Upper lobe of left lung (tissue), 6 donors: Measurements from ENCODE around the gene NHERF2. TPM values are rescaled to one million over a fixed set of nuclear protein-coding genes. Genes with fewer than 3 reads are reported as not detected.

ENCODE experiments used
- ATAC-seq, 2 donors: fragments of 200-7000 bp; cut with Tn5 transposase; one replicate each; pipeline ENCODE4 v1.9.1; 2022; ENCODE audit warnings: mild to moderate bottlenecking in 2 of 2, moderate library complexity in 2 of 2; ENCODE audit not compliant: low FRiP score in 2 of 2
- DNase-seq, 2 donors: peaks; one replicate each; pipeline ENCODE4 v3.0.0-alpha.2; 2019 to 2020
- H3K27ac ChIP-seq, 4 donors: fragments of 200-600 bp; sonication (generic); one replicate each; pipeline ENCODE4 v1.5.1; 2016 to 2019
- H3K27me3 ChIP-seq, 4 donors: fragments of 200-600 bp; sonication (generic); one replicate each; pipeline ENCODE4 v1.5.1; 2017 to 2019
- H3K36me3 ChIP-seq, 4 donors: fragments of 200-600 bp; sonication (generic); one replicate each; pipeline ENCODE4 v1.5.1; 2016 to 2019
- H3K4me1 ChIP-seq, 4 donors: fragments of 200-600 bp; sonication (generic); one replicate each; pipeline ENCODE4 v1.5.1; 2018 to 2019
- H3K4me3 ChIP-seq, 4 donors: fragments of 200-600 bp; sonication (generic); one replicate each; pipeline ENCODE4 v1.5.1; 2017 to 2019; ENCODE audit warnings: mild to moderate bottlenecking in 2 of 4, moderate library complexity in 1 of 4
- H3K9me3 ChIP-seq, 4 donors: fragments of 200-600 bp; sonication (generic); one replicate each; pipeline ENCODE4 v1.5.1; 2018 to 2019
- CTCF ChIP-seq, 6 experiments: fragments of 450-650 bp in 4 of 6; fragments of 200-600 bp in 2 of 6; sonication (generic) in 2 of 6; IDR thresholded peaks; one replicate each; pipeline ENCODE4 v1.5.1; 2016 to 2019; ENCODE audit warnings: antibody characterized with exemption in 6 of 6
- EP300 ChIP-seq, 4 donors: sonication (generic); formaldehyde crosslinking; IDR thresholded peaks; one replicate each; pipeline ENCODE4 v1.5.1; 2017; ENCODE audit warnings: antibody characterized with exemption in 4 of 4, control low read depth in 2 of 4
- POLR2A ChIP-seq, 4 donors: fragments of 450-650 bp; IDR thresholded peaks; one replicate each; pipeline ENCODE4 v1.5.1; 2016 to 2017; ENCODE audit warnings: antibody characterized with exemption in 4 of 4, mild to moderate bottlenecking in 2 of 4
- POLR2AphosphoS5 ChIP-seq, 2 donors: sonication (generic); formaldehyde crosslinking; IDR thresholded peaks; one replicate each; pipeline ENCODE4 v1.5.1; 2017; ENCODE audit warnings: antibody characterized with exemption in 2 of 2
- WGBS, 2 donors: methylation state at CpG; one replicate each; pipeline ENCODE4 v1.1.5; 2017 to 2018; 5-methylcytosine and 5-hydroxymethylcytosine counted together
- total RNA-seq, 6 donors: library from RNA; depleted of rRNA in 4 of 6; stranded (reverse); fragments of >200 nt in 4 of 6; gene quantifications; one replicate each; pipeline versions ENCODE4 v1.1.0 to v1.2.1, GENCODE V29; 2016 to 2021
- donor health status: DM: no; HTN: no; CAD: no; lungs with moderate emphysema.
- donor health status: DM: no; HTN: yes; CAD: no; lungs with severe emphysema.

Gene NHERF2
- total RNA-seq, 6 donors from 2014 or later = 131 to 604 (median 283) TPM

- no peak for ATAC-seq
- no peaks in the 10 kb centered on the region for H3K27me3 ChIP-seq
- no peak overlapping the region for H3K4me3 ChIP-seq
- peak overlapping the region in 1 of 4 donors; percentile 48 for H3K27ac ChIP-seq
- peaks cover 30 to 68% (median 59%) of the 10 kb centered on the region in 4 donors for H3K36me3 ChIP-seq
- WGBS, 2 donors = 93 to 100% methylated on average over 2 to 26 of the region's 27 CpGs
- H3K9me3 ChIP-seq = no peaks in the 10 kb centered on the region
- peaks cover 0 to 1% (median under 1%) of the 10 kb centered on the region in 4 donors for H3K4me1 ChIP-seq
- no peak for TF ChIP-seq POLR2AphosphoS5 (IDR thresholded peaks at IDR 0.05)
- no peak for TF ChIP-seq POLR2A (IDR thresholded peaks at IDR 0.05)
- TF ChIP-seq CTCF (IDR thresholded peaks at IDR 0.05) = no peak
- TF ChIP-seq EP300 (IDR thresholded peaks at IDR 0.05) = no peak
- peak in 1 of 2 donors; percentile 81 for DNase-seq
Observed at GRCh38 chr16:1998360-1998835, 28.3 kb upstream of the NHERF2 start.

DNA sequence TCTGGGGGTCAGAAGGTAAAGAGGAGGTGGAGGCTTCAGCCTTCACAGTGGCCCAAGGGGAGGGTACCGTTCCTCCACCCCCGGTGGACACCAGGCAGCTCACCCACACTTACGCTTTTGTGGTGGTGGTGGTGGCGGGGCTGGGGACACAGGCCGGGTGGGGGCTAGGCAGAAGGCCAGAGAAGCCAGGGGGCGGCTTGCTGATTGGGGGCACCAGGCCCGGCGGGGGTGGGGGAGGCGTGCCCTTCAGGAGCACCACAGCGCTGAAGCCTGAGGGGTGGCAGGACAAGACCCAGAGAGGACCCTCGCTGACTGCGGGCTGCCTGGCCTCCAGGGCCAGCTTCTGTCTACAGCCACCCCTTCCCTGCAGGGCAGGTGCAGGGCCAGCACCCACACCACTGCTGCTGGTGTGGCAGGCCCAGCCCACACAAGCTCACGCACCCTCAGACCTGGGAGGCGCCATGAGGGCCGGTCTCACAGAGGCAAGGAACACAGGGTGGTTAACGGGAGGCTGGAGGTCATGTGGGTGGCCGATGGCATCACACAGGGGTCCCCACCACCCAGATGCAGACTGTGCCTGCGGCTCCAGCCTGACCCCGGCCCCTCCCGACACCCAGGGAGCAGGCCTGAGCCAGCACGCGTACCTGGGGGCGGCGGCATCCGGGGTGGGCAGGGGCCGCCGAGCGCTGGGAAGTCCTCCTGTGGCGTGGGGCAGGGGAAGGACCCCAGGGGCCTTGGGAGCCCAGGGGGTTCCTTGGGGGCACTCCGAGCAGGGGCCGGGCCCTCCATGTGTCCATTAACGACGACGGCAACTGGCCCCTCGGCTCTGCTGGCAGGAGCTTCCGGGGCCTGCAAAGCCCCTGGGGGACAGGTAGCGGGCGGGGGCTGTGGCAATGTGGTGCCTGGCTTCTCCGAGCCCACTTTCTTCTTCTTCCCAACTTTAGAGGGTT lies 27.6 kb upstream of the NHERF2 start:
- peaks cover 30 to 70% (median 59%) of the 10 kb centered on the region in 4 donors for H3K36me3 ChIP-seq
- WGBS, 2 donors = 91 to 93% methylated on average over 18 to 34 of the region's 39 CpGs

GRCh38 chr16:1999866-2000514 lies 26.7 kb upstream of the NHERF2 start:
- H3K27ac ChIP-seq = no peak overlapping the region
- peaks cover 15 to 17% (median 16%) of the 10 kb centered on the region in 4 donors for H3K4me1 ChIP-seq
- DNase-seq (peak in 1 of 2 donors; percentile 72), ATAC-seq (no peak)
- WGBS, 2 donors = 91 to 95% methylated on average over 14 to 21 of the region's 28 CpGs
- no peaks in the 10 kb centered on the region for H3K9me3 ChIP-seq
- no peaks in the 10 kb centered on the region for H3K27me3 ChIP-seq
- peaks cover 30 to 70% (median 59%) of the 10 kb centered on the region in 4 donors for H3K36me3 ChIP-seq
- TF ChIP-seq POLR2AphosphoS5 (IDR thresholded peaks at IDR 0.05) = no peak
- TF ChIP-seq CTCF (IDR thresholded peaks at IDR 0.05) = no peak
- TF ChIP-seq EP300 (IDR thresholded peaks at IDR 0.05) = no peak
- TF ChIP-seq POLR2A (IDR thresholded peaks at IDR 0.05) = no peak
- H3K4me3 ChIP-seq = no peak overlapping the region

More for the DNA sequence above, 27.6 kb upstream of the NHERF2 start:
- Histone ChIP-seq H3K9me3 (no peaks in the 10 kb centered on the region), H3K4me1 (peaks cover 6 to 9% (median 8%) of the 10 kb centered on the region in 4 donors), H3K27ac (peak overlapping the region in 1 of 4 donors; percentile 48), H3K4me3 (no peak overlapping the region), H3K27me3 (no peaks in the 10 kb centered on the region)
- peak in 1 of 2 donors; percentile 78 for DNase-seq
- no peak for ATAC-seq
- TF ChIP-seq EP300 (IDR thresholded peaks at IDR 0.05) = no peak
- no peak for TF ChIP-seq POLR2AphosphoS5 (IDR thresholded peaks at IDR 0.05)
- no peak for TF ChIP-seq CTCF (IDR thresholded peaks at IDR 0.05)
- no peak for TF ChIP-seq POLR2A (IDR thresholded peaks at IDR 0.05)

- H3K27ac ChIP-seq = no peak overlapping the region
- no peak for ATAC-seq
Observed at GRCh38 chr16:2001035-2001434, 25.7 kb upstream of the NHERF2 start.

More at GRCh38 chr16:2001035-2001434, 25.7 kb upstream of the NHERF2 start:
- Histone ChIP-seq H3K4me3 (no peak overlapping the region), H3K36me3 (peaks cover 30 to 70% (median 59%) of the 10 kb centered on the region in 4 donors), H3K9me3 (no peaks in the 10 kb centered on the region), H3K4me1 (peaks cover 22 to 28% (median 26%) of the 10 kb centered on the region in 4 donors), H3K27me3 (no peaks in the 10 kb centered on the region)
- DNase-seq = peak in 1 of 2 donors; percentile 75
- WGBS, 2 donors = 97 to 98% methylated on average over 11 to 19 of the region's 19 CpGs
- TF ChIP-seq EP300 (IDR thresholded peaks at IDR 0.05) (no peak), POLR2A (IDR thresholded peaks at IDR 0.05) (no peak), POLR2AphosphoS5 (IDR thresholded peaks at IDR 0.05) (no peak), CTCF (IDR thresholded peaks at IDR 0.05) (no peak)
